GM12801 (cell line): Measurements from ENCODE around the gene CCDC167.

Experiments
- TF ChIP-seq, protein P1 (sequence below): IDR thresholded peaks from one replicate; pipeline ENCODE4 v1.5.1; 2011; ENCODE audit warnings: control low read depth; ENCODE audit not compliant: insufficient read length; ENCODE audit errors: extremely low read depth

CCDC167 gene

DNA sequence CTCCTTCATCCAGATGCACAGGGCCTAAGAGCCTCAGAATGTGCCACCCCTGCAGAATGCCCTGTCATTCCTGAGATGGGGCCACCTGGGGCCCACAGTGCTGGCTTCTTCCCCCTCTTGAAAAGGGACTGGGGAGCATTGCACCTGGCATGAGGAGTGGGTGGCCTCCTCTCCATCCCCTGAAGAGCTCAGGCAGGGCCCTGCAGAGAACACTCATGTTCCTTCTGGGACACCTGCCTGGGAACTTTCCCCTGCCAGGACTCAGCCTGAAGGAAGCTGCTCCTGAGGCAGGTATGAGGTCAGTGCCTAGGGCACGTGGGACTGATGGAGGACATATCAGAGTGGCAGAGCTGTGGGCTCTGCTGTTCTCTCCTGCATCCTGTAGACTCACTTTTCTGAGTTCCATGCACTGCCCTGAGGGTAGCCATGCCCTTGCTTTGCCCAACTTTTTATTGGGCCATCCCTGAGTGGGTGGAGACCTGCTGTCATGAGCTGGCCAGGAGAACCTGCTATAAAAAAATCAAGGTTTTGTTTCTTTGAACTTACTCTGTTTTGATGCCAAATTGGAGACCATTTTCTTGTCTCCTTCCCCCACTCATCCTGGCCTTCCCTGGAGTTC, 19.5 kb downstream of the CCDC167 start:
- TF ChIP-seq, protein P1, sequence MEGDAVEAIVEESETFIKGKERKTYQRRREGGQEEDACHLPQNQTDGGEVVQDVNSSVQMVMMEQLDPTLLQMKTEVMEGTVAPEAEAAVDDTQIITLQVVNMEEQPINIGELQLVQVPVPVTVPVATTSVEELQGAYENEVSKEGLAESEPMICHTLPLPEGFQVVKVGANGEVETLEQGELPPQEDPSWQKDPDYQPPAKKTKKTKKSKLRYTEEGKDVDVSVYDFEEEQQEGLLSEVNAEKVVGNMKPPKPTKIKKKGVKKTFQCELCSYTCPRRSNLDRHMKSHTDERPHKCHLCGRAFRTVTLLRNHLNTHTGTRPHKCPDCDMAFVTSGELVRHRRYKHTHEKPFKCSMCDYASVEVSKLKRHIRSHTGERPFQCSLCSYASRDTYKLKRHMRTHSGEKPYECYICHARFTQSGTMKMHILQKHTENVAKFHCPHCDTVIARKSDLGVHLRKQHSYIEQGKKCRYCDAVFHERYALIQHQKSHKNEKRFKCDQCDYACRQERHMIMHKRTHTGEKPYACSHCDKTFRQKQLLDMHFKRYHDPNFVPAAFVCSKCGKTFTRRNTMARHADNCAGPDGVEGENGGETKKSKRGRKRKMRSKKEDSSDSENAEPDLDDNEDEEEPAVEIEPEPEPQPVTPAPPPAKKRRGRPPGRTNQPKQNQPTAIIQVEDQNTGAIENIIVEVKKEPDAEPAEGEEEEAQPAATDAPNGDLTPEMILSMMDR, result no peak

DNA sequence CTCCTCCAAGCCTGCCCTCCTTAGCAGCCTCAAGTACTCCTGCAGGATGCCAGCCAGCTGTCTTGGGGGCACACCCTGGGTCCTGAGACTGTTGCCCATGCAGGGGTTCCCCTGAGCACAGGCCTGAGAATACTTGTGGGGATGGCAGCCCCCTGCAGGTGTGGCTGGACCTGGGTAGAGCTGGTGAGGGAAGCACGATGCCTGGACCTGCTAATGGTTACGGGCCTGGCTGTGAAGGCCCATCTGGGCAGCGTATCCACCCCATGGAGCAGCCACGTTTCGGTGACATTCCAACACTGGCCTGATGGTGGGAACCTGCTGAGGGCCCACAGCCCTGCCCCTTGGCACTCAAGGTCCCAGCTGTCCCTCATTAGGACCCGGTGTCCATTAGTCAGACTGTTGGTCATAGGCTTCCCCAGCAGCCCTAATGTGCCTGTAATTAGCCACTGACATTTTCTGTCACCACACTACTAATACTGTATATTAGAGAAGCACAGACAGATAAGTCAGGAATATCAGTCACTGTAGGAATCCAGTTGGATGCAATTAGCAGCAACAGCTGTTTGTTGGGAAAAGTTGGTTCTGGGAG, 20.3 kb downstream of the CCDC167 start:
- TF ChIP-seq, protein P1, result no peak

DNA sequence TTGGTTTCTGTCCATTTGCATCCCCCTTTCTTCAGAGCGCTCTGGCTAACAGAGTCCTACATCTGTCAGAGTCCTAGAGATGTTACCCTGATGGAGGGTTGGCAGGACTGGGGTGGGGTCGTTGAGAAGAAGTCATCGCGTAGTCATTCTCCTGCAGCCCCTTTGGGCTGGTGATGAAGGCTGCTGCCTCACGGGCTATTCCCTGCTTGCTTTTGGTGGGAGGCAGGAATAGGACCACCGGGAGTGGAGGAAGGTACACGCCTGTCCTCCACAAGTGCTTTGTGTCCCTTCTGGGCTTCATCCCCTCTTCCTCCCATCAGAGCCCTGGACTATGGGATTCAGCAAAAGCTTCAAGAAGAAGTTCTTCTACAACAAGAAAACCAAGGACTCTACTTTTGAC, 20.9 kb downstream of the CCDC167 start:
- TF ChIP-seq, protein P1, result no peak

DNA sequence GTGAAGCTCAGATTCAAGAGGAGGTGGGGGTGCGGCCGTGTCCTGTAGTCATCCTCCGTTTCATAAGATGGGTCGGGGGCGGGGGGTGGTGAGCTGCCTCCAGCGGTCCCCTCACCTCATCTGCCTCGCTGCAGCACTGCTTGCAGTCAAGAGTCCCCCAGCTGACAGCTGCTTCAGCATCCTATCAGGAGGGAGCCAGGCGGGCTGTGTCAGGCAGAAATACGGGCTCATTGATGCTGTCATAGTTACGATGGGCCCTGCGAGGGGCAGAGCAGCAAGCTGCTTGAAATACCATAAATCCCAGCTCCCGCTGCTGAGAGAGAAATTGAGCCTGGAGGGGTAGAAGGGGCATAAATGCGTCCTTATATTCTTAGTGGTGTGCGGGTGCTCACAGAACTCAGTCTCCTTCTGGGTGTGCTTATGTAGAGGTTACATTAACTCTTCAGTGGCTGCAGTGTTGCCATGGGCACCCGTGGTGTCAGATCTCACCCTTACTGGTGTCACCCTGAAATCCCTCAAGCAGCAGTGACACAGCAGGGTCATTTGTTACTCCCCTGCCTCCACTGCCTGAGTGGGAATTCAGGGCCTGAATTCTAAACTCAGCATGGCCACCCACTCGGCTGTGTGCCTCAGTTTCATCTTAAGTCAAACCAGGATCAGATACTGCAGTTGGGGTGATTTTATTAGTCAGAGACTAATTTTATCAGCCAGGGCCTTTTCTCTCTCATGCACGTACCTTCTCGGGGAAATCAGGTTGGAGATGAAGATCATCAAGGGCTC, 21.8 kb downstream of the CCDC167 start:
- TF ChIP-seq, protein P1, result no peak

DNA sequence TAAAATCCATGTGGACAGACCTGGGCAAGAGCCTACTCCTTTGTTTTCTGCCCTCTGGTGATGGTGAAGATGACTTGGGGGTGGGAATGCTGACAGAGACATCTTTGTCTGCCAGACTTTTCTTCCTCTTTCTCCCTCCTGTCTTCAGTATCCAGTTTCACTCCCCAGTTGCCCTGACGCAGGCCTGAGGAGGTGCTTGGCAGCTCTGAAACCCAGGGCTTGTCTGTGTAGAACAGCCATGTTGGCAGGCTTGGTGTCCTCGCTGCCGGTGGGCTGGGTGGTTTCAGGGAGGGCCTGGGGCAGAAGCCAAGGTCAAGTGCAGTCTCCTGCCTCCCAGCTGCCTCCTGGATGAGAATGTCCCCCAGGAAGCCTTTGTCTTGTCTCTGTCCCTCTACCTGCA, 22.5 kb downstream of the CCDC167 start:
- TF ChIP-seq, protein P1, result no peak

DNA sequence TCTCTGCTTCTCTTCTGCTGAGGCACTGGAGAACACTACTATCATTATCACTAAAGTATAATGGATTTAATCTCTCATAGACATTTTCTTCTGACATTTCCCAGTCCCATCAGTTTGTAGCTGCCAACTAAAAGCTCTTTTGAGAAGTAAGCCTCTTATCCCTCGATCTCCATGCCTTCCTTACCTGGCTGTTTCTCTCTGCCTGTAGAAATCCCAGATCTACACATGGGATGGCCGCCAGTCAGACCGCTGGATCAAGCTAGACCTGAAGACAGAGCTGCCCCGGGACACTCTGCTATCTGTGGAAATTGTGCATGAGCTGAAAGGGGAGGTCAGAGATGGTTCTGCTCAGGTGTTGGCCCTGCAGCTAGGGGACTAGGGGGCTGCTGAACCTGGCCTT, 25.4 kb downstream of the CCDC167 start:
- TF ChIP-seq, protein P1, result no peak

DNA sequence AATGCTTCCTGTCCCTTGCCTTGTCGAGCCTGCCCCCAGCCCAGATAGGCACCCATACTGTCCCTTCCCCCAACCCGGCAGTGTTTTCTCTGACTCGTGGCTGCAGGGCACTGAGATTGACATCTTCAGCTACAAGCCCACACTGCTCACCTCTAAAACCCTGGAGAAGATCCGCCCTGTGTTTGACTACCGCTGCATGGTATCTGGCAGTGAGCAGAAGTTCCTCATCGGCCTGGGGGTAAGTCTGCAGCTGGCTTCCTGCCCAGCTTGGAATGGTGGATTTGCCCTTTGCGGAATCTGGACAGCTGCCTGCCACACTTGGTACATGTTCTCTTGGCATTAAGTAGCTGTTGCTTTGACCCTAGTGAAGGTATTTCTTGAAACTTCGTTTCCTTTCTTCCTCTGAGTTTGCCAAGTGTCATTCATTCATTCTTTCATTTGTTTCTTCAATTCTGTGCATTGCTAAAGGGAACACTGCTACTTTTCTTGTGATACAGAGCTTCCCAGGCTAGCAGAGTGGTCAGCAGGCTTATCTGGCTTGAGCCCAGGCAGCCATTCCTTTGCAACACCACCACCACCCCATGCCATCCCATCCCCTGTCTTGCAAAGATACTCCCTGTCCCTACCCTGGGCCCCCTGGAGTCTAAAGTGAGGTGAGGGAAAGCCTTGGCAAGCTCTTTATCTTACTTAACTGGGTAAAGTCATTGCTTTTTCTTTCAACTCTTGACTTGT, 26.2 kb downstream of the CCDC167 start:
- TF ChIP-seq, protein P1, result no peak
